Subcutaneous adipose tissue (tissue), 4 donors: ENCODE results near the gene LMX1A. TPM values are rescaled to one million over a fixed set of nuclear protein-coding genes. Genes with fewer than 3 reads are reported as not detected.

Source experiments
- total RNA-seq, 4 donors: library from RNA; depleted of rRNA; stranded (reverse); fragments of >200 nt; gene quantifications; one replicate each; pipeline ENCODE4 v1.1.0, GENCODE V29; 2016
- TF ChIP-seq, protein P1 (sequence below): fragments of 450-650 bp; IDR thresholded peaks from one replicate; pipeline ENCODE4 v1.5.1; 2016; ENCODE audit warnings: low read depth, mild to moderate bottlenecking, control low read depth, antibody characterized with exemption, moderate library complexity

Gene LMX1A
- total RNA-seq, 4 donors from 2014 or later: 0.33 to 1.5 (median 0.63) TPM

DNA sequence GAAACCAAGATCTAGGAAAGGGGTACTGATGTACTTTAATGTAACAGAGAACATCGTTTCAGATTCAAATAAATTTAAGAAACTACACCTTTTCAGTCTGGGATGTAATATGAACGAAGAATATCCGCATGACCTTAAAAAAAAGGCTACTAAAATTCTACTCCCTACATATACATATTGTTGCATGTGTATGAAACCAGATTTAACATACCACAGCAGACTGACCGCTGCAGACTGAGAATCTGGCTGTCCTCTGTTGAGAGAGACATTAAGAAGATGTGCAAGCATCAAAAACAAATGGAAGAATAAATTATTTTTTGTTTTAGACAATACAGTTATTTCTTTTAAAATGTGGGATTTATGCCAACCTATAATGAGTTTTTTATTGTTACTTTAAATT is 166.6 kb downstream of the LMX1A start:
- TF ChIP-seq, protein P1, sequence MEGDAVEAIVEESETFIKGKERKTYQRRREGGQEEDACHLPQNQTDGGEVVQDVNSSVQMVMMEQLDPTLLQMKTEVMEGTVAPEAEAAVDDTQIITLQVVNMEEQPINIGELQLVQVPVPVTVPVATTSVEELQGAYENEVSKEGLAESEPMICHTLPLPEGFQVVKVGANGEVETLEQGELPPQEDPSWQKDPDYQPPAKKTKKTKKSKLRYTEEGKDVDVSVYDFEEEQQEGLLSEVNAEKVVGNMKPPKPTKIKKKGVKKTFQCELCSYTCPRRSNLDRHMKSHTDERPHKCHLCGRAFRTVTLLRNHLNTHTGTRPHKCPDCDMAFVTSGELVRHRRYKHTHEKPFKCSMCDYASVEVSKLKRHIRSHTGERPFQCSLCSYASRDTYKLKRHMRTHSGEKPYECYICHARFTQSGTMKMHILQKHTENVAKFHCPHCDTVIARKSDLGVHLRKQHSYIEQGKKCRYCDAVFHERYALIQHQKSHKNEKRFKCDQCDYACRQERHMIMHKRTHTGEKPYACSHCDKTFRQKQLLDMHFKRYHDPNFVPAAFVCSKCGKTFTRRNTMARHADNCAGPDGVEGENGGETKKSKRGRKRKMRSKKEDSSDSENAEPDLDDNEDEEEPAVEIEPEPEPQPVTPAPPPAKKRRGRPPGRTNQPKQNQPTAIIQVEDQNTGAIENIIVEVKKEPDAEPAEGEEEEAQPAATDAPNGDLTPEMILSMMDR: no peak

DNA sequence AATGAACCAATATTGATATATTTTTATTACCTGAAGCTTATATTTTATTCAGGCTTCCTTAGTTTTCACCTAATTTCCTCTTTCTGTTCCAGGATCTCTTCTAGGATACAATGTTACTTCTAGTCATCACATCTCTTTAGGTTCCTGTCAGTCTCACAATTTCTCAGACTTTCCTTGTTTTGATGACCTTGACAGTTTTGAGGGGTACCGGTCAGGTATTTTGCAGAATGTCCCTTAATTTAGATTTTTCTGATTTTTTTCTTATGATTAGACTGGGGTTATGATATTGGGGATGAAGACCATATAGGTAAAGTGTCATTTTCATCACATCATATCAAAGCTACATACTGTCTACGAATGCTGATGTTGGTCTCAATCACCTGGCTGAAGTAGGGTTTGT is 167.5 kb downstream of the LMX1A start:
- TF ChIP-seq, protein P1: no peak

DNA sequence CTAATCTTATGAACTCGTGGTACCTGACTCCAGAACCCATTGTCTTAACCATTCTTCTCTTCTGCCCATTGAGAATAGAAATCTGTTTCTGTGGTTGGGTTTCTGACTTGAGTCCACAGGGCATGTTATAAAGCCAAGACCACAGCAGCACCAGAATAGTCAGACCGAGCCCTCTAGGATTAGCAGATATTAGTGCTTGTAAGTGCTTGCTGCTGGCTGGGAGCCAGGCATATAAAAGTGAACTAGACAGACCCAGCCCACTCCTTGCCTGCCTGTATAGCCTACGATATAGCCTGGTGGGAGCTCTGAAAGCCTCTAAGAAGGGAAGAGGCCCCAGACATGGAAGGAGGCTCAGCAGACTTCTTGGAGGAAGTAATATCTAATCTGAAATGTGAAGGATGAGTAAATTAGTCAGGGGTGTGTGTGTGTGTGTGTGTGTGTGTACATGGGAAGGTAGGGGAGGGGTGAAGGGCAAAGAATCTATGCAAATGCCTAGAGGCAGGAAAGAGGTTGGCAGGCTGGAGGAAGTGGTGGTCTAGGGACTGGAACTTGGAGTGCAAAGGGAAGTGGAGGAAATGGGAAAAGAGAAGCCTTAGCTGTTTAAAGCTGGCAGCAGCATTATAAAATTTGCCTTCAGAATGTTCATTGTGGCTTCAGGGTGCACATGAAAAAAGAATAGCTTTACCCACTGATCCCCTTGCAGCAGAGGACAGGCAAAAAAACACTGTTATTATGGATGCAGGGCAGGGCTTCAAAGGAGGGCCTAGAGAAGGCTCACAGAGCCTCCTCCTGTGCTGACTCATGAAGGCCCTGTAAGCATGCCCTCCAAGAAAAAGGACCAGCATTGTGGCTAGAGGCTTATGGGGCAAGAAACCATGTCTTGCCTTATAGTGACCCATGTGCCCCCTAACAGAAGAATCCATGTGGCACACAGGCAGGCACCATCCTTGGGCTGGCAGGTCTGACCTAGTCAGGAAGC is 169.2 kb downstream of the LMX1A start:
- TF ChIP-seq, protein P1: no peak

DNA sequence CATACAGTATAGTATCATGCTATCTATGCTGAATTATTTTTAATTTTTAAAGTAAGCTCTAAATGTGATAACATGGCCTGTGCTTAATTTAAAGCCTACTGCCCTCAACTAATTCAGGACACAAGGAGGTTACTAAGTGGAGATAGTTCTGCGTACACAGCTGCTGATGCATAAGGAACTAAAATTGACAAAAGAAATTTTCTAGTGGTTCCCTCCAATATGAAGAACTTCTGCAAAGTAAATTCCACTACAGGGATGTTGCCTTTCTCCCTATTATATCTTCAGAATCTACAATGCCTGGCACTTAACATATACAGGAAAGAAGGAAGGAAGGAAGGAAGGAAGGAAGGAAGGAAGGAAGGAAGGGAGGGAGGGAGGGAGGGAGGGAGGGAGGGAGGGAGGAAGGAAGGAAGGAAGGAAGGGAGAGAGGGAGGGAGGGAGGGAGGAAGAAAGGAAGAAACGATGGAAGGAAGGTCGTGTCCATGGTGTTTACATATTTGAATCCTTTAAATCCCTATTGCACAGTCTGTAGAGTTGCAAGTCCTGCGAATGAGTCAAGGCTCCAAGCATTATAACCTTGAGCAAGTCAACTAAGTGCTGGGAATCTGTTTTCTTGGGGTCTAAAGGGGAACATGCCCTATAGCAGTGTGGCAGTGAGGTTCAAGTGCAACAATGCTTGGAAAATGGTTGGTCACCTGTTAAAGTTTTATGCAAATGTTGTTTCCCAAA is 171.2 kb downstream of the LMX1A start:
- TF ChIP-seq, protein P1: no peak

DNA sequence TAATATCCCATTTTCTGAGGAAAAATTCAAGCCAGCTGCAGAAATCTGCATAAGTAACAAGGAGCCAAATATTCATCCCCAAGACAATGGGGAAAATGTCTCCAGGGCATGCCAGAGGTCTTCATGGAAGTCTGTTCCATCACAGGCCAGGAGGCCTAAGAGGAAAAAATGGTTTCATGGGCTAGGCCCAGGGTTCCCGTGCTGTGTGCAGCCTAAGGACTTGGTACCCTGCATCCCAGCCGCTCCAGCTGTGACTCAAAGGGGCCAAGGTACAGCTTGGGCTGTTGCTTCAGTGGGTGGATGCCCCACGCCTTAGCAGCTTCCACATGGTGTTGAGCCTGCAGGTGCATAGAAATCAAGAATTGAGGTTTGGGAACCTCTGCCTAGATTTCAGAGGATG is 173.5 kb downstream of the LMX1A start:
- TF ChIP-seq, protein P1: no peak

DNA sequence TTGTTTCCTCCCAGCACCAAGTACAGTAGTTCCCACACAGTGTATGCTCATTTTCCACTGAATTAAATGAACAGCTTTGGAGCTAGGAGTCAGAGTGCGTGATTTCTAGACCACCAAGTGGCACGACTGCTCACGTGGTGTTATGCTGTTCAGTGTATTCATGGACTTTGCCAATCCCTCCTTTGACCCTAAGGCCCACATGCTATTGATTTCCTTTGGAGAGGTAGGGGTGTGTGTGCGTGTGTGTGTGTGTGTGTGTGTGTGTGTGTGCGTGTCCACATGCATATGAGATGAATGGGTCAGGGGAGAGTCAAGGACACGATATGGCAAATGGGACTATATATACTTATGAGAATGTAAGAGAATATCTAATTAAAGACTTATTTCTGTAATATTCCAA is 177.2 kb downstream of the LMX1A start:
- TF ChIP-seq, protein P1: no peak

DNA sequence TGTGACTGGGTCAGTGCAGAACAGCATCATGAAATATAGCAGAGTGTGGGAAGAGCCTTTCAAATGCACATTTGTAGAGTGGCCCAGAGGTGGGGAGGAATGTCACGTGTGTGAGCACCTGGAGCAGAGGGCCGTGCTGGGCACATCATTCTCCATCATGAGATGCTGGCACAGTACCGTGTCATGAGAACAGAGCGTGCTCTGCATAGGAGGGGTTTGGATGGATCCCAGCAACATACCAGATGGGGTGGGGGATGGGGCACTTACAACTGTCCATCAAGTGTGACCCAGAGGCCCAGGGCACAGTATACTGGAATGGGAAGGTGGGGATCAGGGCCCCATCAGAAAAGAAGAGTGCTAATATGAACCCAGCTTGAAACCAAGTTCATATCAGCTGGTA is 182.0 kb downstream of the LMX1A start:
- TF ChIP-seq, protein P1: no peak
